Fibroblast of lung (primary cell): ENCODE results near the gene PRCP.

Source experiments
- EZH2 ChIP-seq: IDR thresholded peaks from 2 replicates; pipeline ENCODE4 v1.5.1; 2012; ENCODE audit warnings: low read length, control low read depth, mild to moderate bottlenecking; ENCODE audit errors: missing control alignments
- TF ChIP-seq, protein P1 (sequence below), 2 donors: IDR thresholded peaks in 1 of 2; conservative IDR thresholded peaks in 1 of 2; 1 replicate in 1 of 2; 2 replicates in 1 of 2; pipeline ENCODE4 v1.5.1; 2011 to 2012; ENCODE audit warnings: low read length in 2 of 2, control low read depth in 1 of 2, inconsistent platforms in 1 of 2, low read depth in 1 of 2, mild to moderate bottlenecking in 1 of 2

- TF ChIP-seq, protein P1, sequence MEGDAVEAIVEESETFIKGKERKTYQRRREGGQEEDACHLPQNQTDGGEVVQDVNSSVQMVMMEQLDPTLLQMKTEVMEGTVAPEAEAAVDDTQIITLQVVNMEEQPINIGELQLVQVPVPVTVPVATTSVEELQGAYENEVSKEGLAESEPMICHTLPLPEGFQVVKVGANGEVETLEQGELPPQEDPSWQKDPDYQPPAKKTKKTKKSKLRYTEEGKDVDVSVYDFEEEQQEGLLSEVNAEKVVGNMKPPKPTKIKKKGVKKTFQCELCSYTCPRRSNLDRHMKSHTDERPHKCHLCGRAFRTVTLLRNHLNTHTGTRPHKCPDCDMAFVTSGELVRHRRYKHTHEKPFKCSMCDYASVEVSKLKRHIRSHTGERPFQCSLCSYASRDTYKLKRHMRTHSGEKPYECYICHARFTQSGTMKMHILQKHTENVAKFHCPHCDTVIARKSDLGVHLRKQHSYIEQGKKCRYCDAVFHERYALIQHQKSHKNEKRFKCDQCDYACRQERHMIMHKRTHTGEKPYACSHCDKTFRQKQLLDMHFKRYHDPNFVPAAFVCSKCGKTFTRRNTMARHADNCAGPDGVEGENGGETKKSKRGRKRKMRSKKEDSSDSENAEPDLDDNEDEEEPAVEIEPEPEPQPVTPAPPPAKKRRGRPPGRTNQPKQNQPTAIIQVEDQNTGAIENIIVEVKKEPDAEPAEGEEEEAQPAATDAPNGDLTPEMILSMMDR (conservative IDR thresholded peaks at IDR 0.05 in 1 of 2, IDR thresholded peaks at IDR 0.05 in 1 of 2; ENCODE audit: low read depth in 1 of 2, low read length in 2 of 2) = no peak
- no peak for TF ChIP-seq EZH2
Measured at GRCh38 chr11:82842019-82842418, 58.2 kb downstream of the PRCP start.
